Stimulated activated CD4-positive, alpha-beta T cell treated with anti-CD3 and anti-CD28 coated beads, Interleukin-15, amount 100 ng/mL, for 24 hours (primary cell): ENCODE results near the gene BPIFB2.

Experiments
- DNase-seq: peaks from one replicate; pipeline ENCODE4 v3.0.0-alpha.2; 2020

The BPIFB2 gene

GRCh38 chr20:33008336-33009213 lies 1.1 kb downstream of the BPIFB2 start:
- no peak for DNase-seq

GRCh38 chr20:33009214-33010132 lies 2.0 kb downstream of the BPIFB2 start:
- no peak for DNase-seq

GRCh38 chr20:33010133-33010504 lies 2.6 kb downstream of the BPIFB2 start:
- DNase-seq: no peak

- DNase-seq: no peak
Measured at GRCh38 chr20:33010674-33011449, 3.4 kb downstream of the BPIFB2 start.

- DNase-seq: no peak
Measured at GRCh38 chr20:33012327-33013189, 5.1 kb downstream of the BPIFB2 start.

GRCh38 chr20:33013701-33014326 lies 6.3 kb downstream of the BPIFB2 start:
- DNase-seq: no peak

GRCh38 chr20:33014336-33015113 lies 7.0 kb downstream of the BPIFB2 start:
- DNase-seq: no peak

GRCh38 chr20:33015114-33015484 lies 7.6 kb downstream of the BPIFB2 start:
- DNase-seq: no peak

GRCh38 chr20:33015700-33016580 lies 8.4 kb downstream of the BPIFB2 start:
- no peak for DNase-seq

GRCh38 chr20:33016581-33017109 lies 9.1 kb downstream of the BPIFB2 start:
- no peak for DNase-seq

GRCh38 chr20:33017542-33017941 lies 10.0 kb downstream of the BPIFB2 start:
- DNase-seq: no peak

GRCh38 chr20:33018169-33018931 lies 10.8 kb downstream of the BPIFB2 start:
- no peak for DNase-seq

GRCh38 chr20:33019465-33020277 lies 12.2 kb downstream of the BPIFB2 start:
- DNase-seq: no peak

- DNase-seq: no peak
Measured at GRCh38 chr20:33020278-33021161, 13.0 kb downstream of the BPIFB2 start.

- no peak for DNase-seq
Measured at GRCh38 chr20:33021879-33022278, 14.4 kb downstream of the BPIFB2 start.

GRCh38 chr20:33022289-33022688 lies 14.8 kb downstream of the BPIFB2 start:
- no peak for DNase-seq
